Skeletal muscle cell (primary cell): ENCODE measurements around the gene MRGPRF.
A peak's percentile ranks its signal among the peaks of the same experiment; 100 is the strongest.

ENCODE experiments used
- DNase-seq: peaks from one replicate; pipeline ENCODE4 v3.0.0-alpha.2; 2010; ENCODE audit warnings: low read depth
- H3K4me3 ChIP-seq: 2 replicates; pipeline ENCODE4 v1.5.1; 2011; ENCODE audit warnings: low read depth, mild to moderate bottlenecking, control low read depth, low read length, moderate library complexity

The MRGPRF gene

DNA sequence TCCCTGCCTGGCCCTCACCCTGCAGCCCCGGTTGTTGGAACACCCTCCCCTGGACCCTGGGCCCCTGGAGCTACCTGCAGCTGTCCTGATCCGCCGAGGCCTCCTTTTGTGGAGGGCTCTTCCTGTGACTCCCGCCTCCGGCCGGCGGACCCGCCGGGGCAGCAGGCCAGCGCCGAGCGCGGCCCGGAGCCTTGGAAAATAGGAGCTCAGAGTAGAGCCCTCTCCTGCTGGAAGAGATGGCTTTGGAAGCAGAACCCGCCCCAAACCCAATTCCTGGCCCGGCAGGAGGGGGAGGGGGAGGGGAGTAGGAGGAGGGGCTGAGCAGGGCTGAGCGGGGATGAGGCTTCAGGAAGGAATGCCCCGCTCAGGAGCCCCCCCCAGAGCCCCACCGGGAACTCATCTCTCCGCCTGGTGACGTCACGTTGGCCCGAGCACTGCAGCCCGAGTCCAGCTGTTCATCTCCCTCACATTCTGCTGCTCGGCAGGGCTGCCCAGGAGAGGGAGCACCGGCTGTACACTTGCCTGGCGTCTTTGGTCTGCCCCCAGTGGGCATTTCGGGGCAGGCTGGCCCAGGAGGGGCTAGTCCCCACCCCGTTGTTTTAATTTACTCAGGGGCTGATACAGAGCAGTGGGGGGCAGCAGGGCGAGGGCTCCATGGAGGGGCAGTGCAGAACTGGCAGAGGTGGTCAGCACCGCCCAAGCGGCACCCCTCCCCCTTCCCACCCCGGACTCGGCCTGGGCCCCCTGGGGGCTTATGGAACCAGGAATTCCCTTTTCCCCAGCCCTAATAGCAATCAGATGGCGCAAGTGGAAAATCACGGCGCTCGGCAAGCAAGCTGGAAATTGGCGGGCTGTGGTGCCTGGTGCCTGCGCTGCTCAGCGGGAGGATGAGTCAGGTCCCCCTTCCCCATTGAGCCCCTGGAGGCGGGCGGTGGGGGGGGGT lies at the start of gene MRGPRF:
Gene MRGPRF, minus strand, starts transcription at position 238 of the 943 bp plus-strand sequence. CDS start 3,345 bp downstream, outside the sequence.
- no peak for DNase-seq
- H3K4me3 ChIP-seq, result peak within 1 kb of the TSS; percentile 43

GRCh38 chr11:69062169-69062855 lies 49.3 kb upstream of the MRGPRF start:
- no peak overlapping the region for H3K4me3 ChIP-seq
- no peak for DNase-seq

DNA sequence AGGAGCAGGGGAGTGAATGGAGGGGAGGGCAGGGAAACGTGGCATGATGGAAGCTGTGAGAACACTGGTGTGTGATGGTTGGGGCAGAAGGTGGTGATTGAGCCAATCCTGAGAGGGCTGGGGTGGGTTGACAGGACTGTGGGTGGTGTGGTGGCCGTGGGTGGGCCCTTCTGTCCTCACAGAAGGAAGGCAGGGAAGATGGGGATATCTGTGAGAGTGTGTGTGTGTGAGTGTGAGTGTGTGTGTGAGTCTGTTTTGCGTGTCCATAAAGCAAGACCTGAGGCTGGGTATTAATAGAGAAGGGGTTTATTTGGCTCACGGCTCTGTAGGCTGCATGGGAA lies 48.6 kb upstream of the MRGPRF start:
- no peak overlapping the region for H3K4me3 ChIP-seq
- DNase-seq, result no peak

GRCh38 chr11:69060806-69061712 lies 48.0 kb upstream of the MRGPRF start:
- H3K4me3 ChIP-seq, result no peak overlapping the region
- no peak for DNase-seq

- DNase-seq, result no peak
- H3K4me3 ChIP-seq, result no peak overlapping the region
Measured at GRCh38 chr11:69059985-69060384, 46.9 kb upstream of the MRGPRF start.

- H3K4me3 ChIP-seq, result no peak overlapping the region
- no peak for DNase-seq
Measured at GRCh38 chr11:69059429-69059828, 46.4 kb upstream of the MRGPRF start.

DNA sequence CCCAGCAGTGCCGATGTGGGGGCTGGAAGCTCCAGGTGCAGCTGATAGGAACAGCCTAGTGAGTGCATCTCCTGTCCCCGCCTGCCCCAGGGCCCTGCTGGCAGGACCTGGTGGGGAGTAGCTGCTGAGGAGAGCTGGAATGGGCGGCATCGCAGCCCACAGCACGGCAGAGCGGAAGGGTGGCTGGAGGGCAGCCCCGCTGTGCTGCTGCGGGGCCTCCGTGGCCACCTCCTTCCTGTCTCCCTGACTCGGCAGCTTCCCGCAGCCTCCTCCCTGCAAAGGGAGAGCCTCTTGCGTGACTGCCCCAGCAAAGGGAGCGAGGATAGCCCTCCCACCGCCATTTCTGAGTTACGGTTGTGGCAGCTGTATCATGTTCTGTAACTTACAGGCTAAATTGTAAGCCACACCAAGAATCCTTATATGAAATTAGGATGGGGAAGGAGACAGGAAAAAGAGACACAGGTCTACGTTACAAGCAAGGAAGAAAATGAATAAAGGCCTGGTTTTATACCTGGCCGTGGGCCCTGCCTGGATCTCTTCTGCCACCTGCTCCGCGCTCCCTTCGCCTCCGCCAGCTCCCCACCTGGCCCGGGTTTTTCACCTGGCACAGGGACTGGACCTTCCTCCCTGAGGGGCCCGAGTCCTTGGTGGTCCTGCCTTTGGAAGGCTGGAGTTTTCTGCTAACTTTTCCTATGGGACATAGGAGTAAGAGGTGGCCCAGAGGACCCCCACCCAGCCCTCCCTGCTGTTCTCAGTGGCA lies 45.6 kb upstream of the MRGPRF start:
- no peak overlapping the region for H3K4me3 ChIP-seq

GRCh38 chr11:69057801-69058200 lies 44.8 kb upstream of the MRGPRF start:
- no peak for DNase-seq
- H3K4me3 ChIP-seq, result no peak overlapping the region

More for the DNA sequence above, 45.6 kb upstream of the MRGPRF start:
- no peak for DNase-seq

- no peak overlapping the region for H3K4me3 ChIP-seq
- no peak for DNase-seq
Measured at GRCh38 chr11:69057236-69057635, 44.2 kb upstream of the MRGPRF start.

GRCh38 chr11:69055598-69056516 lies 42.8 kb upstream of the MRGPRF start:
- DNase-seq, result no peak
- H3K4me3 ChIP-seq, result no peak overlapping the region

- no peak for DNase-seq
- H3K4me3 ChIP-seq, result no peak overlapping the region
Measured at GRCh38 chr11:69055212-69055586, 42.2 kb upstream of the MRGPRF start.

GRCh38 chr11:69054397-69055211 lies 41.6 kb upstream of the MRGPRF start:
- no peak overlapping the region for H3K4me3 ChIP-seq
- DNase-seq, result no peak

- no peak overlapping the region for H3K4me3 ChIP-seq
- DNase-seq, result no peak
Measured at GRCh38 chr11:69053546-69054396, 40.7 kb upstream of the MRGPRF start.

DNA sequence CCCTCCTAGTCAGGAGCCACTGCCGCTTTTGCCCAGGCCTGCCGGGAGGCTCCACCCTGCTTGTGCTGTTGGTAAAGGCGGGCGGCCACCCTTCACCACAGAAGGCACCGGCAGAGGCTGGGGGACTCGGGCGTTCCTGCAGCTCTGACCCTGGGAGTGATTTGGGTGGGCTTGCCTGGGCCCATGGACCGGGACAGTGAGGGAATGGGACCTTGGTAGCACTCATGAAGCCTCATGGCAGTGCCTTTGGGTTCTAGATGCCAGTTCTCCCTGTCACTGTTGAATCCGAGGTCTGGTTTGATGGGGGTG lies 40.1 kb upstream of the MRGPRF start:
- H3K4me3 ChIP-seq, result no peak overlapping the region
- DNase-seq, result no peak

DNA sequence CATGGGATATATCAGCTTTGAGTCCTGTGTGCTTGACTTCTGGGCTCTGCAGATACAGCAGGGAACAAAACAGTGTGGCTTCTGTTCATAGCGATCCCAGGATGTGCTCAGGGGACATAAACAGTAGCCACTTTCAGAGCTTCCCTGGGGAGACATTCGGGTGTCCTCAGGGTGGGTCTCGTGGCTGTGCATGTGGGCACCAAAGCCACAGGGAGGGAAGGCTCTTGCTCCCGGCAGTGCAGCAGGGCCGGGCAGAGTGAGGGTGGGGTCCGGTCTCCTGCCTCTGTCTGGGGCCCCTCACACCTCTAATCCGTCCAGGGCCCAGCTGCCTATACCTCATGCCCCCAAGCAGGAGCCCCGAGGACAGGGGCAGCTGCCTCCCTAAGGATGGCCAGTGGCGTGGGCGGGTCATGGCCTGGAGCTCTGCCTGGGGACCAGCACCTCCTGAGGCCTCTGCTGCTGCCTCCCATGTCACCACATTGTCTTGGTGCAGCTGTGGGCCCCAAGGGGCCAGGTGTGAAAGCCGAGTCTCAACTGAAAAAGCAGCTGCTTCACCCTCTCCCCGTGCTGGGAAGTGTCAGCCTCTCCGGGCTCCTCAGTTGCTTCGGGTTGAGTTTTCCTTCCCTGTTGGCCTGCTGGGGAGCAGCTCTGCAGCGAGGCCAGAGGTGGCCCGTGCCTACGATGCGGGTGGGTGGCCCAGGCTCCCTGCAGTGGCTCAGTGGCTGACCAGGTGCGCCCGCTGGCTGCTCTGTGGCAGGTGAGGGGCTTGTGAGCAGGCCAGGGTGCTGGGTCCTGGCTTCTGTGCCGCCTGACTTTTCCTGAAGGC lies 39.5 kb upstream of the MRGPRF start:
- H3K4me3 ChIP-seq, result no peak overlapping the region
- DNase-seq, result no peak
